GM12873 (cell line): Measurements from ENCODE around the gene KLK5.

Experiments
- CTCF ChIP-seq: IDR thresholded peaks from 2 replicates; pipeline ENCODE4 v1.5.1; 2012; ENCODE audit warnings: low read depth, mild to moderate bottlenecking, moderate library complexity, low read length, control low read depth; ENCODE audit not compliant: insufficient read depth; ENCODE audit errors: missing control alignments

KLK5 gene

GRCh38 chr19:50916069-50916468 lies 36.8 kb downstream of the KLK5 start:
- TF ChIP-seq CTCF = no peak

- no peak for TF ChIP-seq CTCF
Measured at GRCh38 chr19:50912727-50913716, 39.8 kb downstream of the KLK5 start.

GRCh38 chr19:50912102-50912599 lies 40.7 kb downstream of the KLK5 start:
- no peak for TF ChIP-seq CTCF

GRCh38 chr19:50911206-50912101 lies 41.4 kb downstream of the KLK5 start, which contains the start of gene KLK4:
Gene KLK4, minus strand, starts transcription at chr19:50911395. Its CDS starts 657 bp downstream, at chr19:50910738.
- TF ChIP-seq CTCF = no peak

GRCh38 chr19:50910722-50911121 lies 42.1 kb downstream of the KLK5 start:
- no peak for TF ChIP-seq CTCF

GRCh38 chr19:50909240-50910070 lies 43.4 kb downstream of the KLK5 start:
- TF ChIP-seq CTCF = no peak
